GM19463 (cell line): ENCODE data around the gene PTPRN2.
"Not testable (repeated sequence)": the region's sequence is repeated elsewhere in the genome, so short reads cannot be mapped to it uniquely, and the experiment has no call there.

Experiments used
- ATAC-seq: cut with Tn5 transposase; IDR thresholded peaks from one replicate; pipeline ENCODE4 v1.9.1; 2021; ENCODE audit warnings: mild to moderate bottlenecking, moderate library complexity; ENCODE audit not compliant: unreplicated experiment

PTPRN2 gene

GRCh38 chr7:158203948-158204347, 383.7 kb downstream of the PTPRN2 start:
- ATAC-seq = not testable (repeated sequence)

- ATAC-seq = no peak
Observed at GRCh38 chr7:158194365-158194900, 393.2 kb downstream of the PTPRN2 start.

GRCh38 chr7:158193446-158193845, 394.2 kb downstream of the PTPRN2 start:
- ATAC-seq = no peak

- no peak for ATAC-seq
Observed at GRCh38 chr7:158192956-158193355, 394.7 kb downstream of the PTPRN2 start.

GRCh38 chr7:158192184-158192835, 395.3 kb downstream of the PTPRN2 start:
- ATAC-seq = no peak

GRCh38 chr7:158191671-158192070, 396.0 kb downstream of the PTPRN2 start:
- ATAC-seq = no peak

- no peak for ATAC-seq
Observed at GRCh38 chr7:158190756-158191155, 396.9 kb downstream of the PTPRN2 start.

GRCh38 chr7:158188676-158189075, 398.9 kb downstream of the PTPRN2 start:
- ATAC-seq = no peak

GRCh38 chr7:158187694-158187994, 400.0 kb downstream of the PTPRN2 start:
- ATAC-seq = no peak

- ATAC-seq = no peak
Observed at GRCh38 chr7:158186864-158187693, 400.5 kb downstream of the PTPRN2 start.

- ATAC-seq = no peak
Observed at GRCh38 chr7:158186406-158186805, 401.2 kb downstream of the PTPRN2 start.

- no peak for ATAC-seq
Observed at GRCh38 chr7:158185653-158186052, 402.0 kb downstream of the PTPRN2 start.

- ATAC-seq = no peak
Observed at GRCh38 chr7:158183431-158183830, 404.2 kb downstream of the PTPRN2 start.

GRCh38 chr7:158176561-158177173, 411.0 kb downstream of the PTPRN2 start:
- ATAC-seq = no peak

GRCh38 chr7:158175779-158176178, 411.8 kb downstream of the PTPRN2 start:
- ATAC-seq = no peak

GRCh38 chr7:158174947-158175346, 412.7 kb downstream of the PTPRN2 start:
- ATAC-seq = no peak

- no peak for ATAC-seq
Observed at GRCh38 chr7:158167373-158167772, 420.2 kb downstream of the PTPRN2 start.

- no peak for ATAC-seq
Observed at GRCh38 chr7:158166386-158167340, 421.0 kb downstream of the PTPRN2 start.

GRCh38 chr7:158165711-158166110, 421.9 kb downstream of the PTPRN2 start:
- ATAC-seq = no peak
